ENCODE data around the gene ADARB1.
A peak's percentile ranks its signal among the peaks of the same experiment; 100 is the strongest.

ADARB1 gene

GRCh38 chr21:45261093-45261492 lies 186.7 kb downstream of the ADARB1 start:
- TF ChIP-seq CTCF (IDR thresholded peaks at IDR 0.05): no peak
- TF ChIP-seq ZFX (IDR thresholded peaks at IDR 0.05; ENCODE audit: borderline replicate concordance): no peak
- no peak overlapping the region for H3K27ac ChIP-seq

GRCh38 chr21:45262041-45262581 lies 187.7 kb downstream of the ADARB1 start:
- TF ChIP-seq CTCF (IDR thresholded peaks at IDR 0.05) (no peak), ZFX (IDR thresholded peaks at IDR 0.05; ENCODE audit: borderline replicate concordance) (no peak)
- H3K27ac ChIP-seq: peak overlapping the region; percentile 75

- peak overlapping the region; percentile 75 for H3K27ac ChIP-seq
- TF ChIP-seq CTCF (IDR thresholded peaks at IDR 0.05) (no peak), ZFX (IDR thresholded peaks at IDR 0.05; ENCODE audit: borderline replicate concordance) (no peak)
Measured at GRCh38 chr21:45262616-45263015, 188.2 kb downstream of the ADARB1 start.

- TF ChIP-seq CTCF (IDR thresholded peaks at IDR 0.05) (no peak), ZFX (IDR thresholded peaks at IDR 0.05; ENCODE audit: borderline replicate concordance) (no peak)
Measured at GRCh38 chr21:45263534-45263933, 189.2 kb downstream of the ADARB1 start.

GRCh38 chr21:45264146-45264911 lies 189.9 kb downstream of the ADARB1 start:
- no peak for TF ChIP-seq CTCF (IDR thresholded peaks at IDR 0.05)
- no peak for TF ChIP-seq ZFX (IDR thresholded peaks at IDR 0.05; ENCODE audit: borderline replicate concordance)
- H3K27ac ChIP-seq: no peak overlapping the region

More at GRCh38 chr21:45263534-45263933, 189.2 kb downstream of the ADARB1 start:
- peak overlapping the region; percentile 75 for H3K27ac ChIP-seq

- TF ChIP-seq ZFX (IDR thresholded peaks at IDR 0.05; ENCODE audit: borderline replicate concordance) (no peak), CTCF (IDR thresholded peaks at IDR 0.05) (no peak)
- no peak overlapping the region for H3K27ac ChIP-seq
Measured at GRCh38 chr21:45264912-45265515, 190.6 kb downstream of the ADARB1 start.

Measured in 22Rv1 (cell line).